Gastroesophageal sphincter (tissue), 4 donors: ENCODE measurements around the gene EPHA4. TPM values are rescaled to one million over a fixed set of nuclear protein-coding genes. Genes with fewer than 3 reads are reported as not detected.

Experiments used
- ATAC-seq: fragments of 150-250 bp; one replicate; pipeline ENCODE4 v1.9.1; 2016; ENCODE audit warnings: mild to moderate bottlenecking, moderate library complexity
- H3K27ac ChIP-seq, 4 donors: fragments of 200-600 bp; sonication (generic) in 3 of 4; 1 replicate in 3 of 4; 2 replicates in 1 of 4; pipeline ENCODE4 v1.5.1; 2016 to 2019
- H3K27me3 ChIP-seq: fragments of 200-600 bp; sonication (generic); one replicate; pipeline ENCODE4 v1.5.1; 2019
- H3K36me3 ChIP-seq, 2 donors: fragments of 200-600 bp; sonication (generic); one replicate each; pipeline ENCODE4 v1.5.1; 2019; ENCODE audit warnings: control low read depth in 1 of 2
- H3K4me1 ChIP-seq, 3 donors: fragments of 200-600 bp; sonication (generic); 1 replicate in 2 of 3; 2 replicates in 1 of 3; pipeline ENCODE4 v1.5.1; 2016 to 2019; ENCODE audit warnings: control low read depth in 2 of 3
- H3K4me3 ChIP-seq, 2 donors: fragments of 200-600 bp; sonication (generic); one replicate each; pipeline ENCODE4 v1.5.1; 2019; ENCODE audit warnings: mild to moderate bottlenecking in 1 of 2, moderate library complexity in 1 of 2
- H3K9me3 ChIP-seq, 3 donors: fragments of 200-600 bp; sonication (generic); one replicate each; pipeline ENCODE4 v1.5.1; 2017 to 2019; ENCODE audit warnings: control low read depth in 2 of 3
- EP300 ChIP-seq: sonication (generic); formaldehyde crosslinking; IDR thresholded peaks from one replicate; pipeline ENCODE4 v1.6.1; 2017; ENCODE audit warnings: antibody characterized with exemption, mild to moderate bottlenecking
- POLR2A ChIP-seq, 2 donors: fragments of 450-650 bp; IDR thresholded peaks; one replicate each; pipeline ENCODE4 v1.6.1; 2017; ENCODE audit warnings: antibody characterized with exemption in 2 of 2, mild to moderate bottlenecking in 2 of 2, moderate library complexity in 1 of 2
- POLR2AphosphoS5 ChIP-seq: sonication (generic); formaldehyde crosslinking; IDR thresholded peaks from one replicate; pipeline ENCODE4 v1.6.1; 2017; ENCODE audit warnings: antibody characterized with exemption
- WGBS, 2 donors: methylation state at CpG; one replicate each; pipeline ENCODE4 v1.1.5; 2018; ENCODE audit warnings: low coverage in 1 of 2; 5-methylcytosine and 5-hydroxymethylcytosine counted together
- total RNA-seq, 4 donors: library from RNA; depleted of rRNA; stranded (reverse); fragments of >200 nt; gene quantifications; one replicate each; pipeline ENCODE4 v1.1.0, GENCODE V29; 2016
- TF ChIP-seq, protein P1 (sequence below), 4 experiments: fragments of 200-600 bp in 2 of 4; fragments of 450-650 bp in 2 of 4; sonication (generic) in 1 of 4; IDR thresholded peaks; one replicate each; pipeline ENCODE4 v1.5.1; 2017 to 2019; ENCODE audit warnings: antibody characterized with exemption in 4 of 4, mild to moderate bottlenecking in 2 of 4, moderate library complexity in 2 of 4

Gene EPHA4
- total RNA-seq, 4 donors from 2014 or later: 21.3 to 41.2 (median 31.6) TPM

DNA sequence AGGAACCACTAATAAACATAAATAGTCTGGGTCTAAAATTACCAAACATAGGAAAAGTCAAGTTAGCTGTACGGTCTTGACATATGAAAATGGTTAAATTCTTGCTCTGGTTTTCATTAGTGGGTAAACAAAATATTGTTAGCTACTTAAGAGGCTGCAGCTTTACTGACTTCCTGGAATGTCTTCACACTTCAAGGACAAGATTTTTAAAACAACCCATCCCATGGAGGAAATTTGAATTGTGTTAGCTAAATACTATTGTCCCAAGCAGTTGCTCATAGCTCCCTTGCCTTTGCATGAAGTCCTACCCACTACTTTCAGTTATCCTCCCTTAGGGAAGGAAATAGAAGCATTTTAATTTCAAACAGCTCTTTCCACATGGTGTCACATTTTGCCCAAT lies 128.5 kb downstream of the EPHA4 start:
- TF ChIP-seq, protein P1, sequence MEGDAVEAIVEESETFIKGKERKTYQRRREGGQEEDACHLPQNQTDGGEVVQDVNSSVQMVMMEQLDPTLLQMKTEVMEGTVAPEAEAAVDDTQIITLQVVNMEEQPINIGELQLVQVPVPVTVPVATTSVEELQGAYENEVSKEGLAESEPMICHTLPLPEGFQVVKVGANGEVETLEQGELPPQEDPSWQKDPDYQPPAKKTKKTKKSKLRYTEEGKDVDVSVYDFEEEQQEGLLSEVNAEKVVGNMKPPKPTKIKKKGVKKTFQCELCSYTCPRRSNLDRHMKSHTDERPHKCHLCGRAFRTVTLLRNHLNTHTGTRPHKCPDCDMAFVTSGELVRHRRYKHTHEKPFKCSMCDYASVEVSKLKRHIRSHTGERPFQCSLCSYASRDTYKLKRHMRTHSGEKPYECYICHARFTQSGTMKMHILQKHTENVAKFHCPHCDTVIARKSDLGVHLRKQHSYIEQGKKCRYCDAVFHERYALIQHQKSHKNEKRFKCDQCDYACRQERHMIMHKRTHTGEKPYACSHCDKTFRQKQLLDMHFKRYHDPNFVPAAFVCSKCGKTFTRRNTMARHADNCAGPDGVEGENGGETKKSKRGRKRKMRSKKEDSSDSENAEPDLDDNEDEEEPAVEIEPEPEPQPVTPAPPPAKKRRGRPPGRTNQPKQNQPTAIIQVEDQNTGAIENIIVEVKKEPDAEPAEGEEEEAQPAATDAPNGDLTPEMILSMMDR (IDR thresholded peaks at IDR 0.05): no peak
- TF ChIP-seq POLR2A (IDR thresholded peaks at IDR 0.05) (no peak), EP300 (no peak), POLR2AphosphoS5 (no peak)
- no peak overlapping the region for H3K27ac ChIP-seq
- WGBS, 2 donors: 90% methylated on average over 1 of the region's 1 CpG; no CpG with 5 or more reads in 1 of the 2 donors
- no peak for ATAC-seq
- no peaks in the 10 kb centered on the region for H3K9me3 ChIP-seq
- peaks cover 0 to 23% of the 10 kb centered on the region in 2 donors for H3K36me3 ChIP-seq
- no peak overlapping the region for H3K4me3 ChIP-seq
- peaks cover 0 to 12% (median 0%) of the 10 kb centered on the region in 3 donors for H3K4me1 ChIP-seq
- no peaks in the 10 kb centered on the region for H3K27me3 ChIP-seq

DNA sequence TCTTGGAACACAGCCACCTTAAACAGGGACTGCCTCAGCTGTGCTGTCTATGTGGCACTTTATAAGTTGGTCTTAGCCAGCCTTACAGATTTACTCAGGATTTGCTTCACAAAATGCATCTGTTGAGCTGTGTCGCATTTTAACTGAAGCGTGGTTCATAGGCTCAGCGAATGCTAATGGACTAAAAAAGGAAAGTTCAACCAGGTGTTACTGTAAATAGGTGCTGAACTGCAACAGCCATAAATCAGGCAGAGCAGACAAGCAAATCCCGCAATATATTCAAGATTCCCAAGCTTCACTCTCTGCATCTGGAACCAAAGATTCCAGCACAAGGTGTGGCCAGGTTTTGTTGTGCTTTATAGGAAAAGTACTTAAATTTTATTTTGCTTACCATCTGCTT lies 130.0 kb downstream of the EPHA4 start:
- TF ChIP-seq POLR2AphosphoS5 (no peak), POLR2A (IDR thresholded peaks at IDR 0.05) (no peak), EP300 (no peak)
- TF ChIP-seq, protein P1 (IDR thresholded peaks at IDR 0.05): no peak
- Histone ChIP-seq H3K27me3 (no peaks in the 10 kb centered on the region), H3K27ac (no peak overlapping the region), H3K4me3 (no peak overlapping the region), H3K9me3 (no peaks in the 10 kb centered on the region), H3K4me1 (peaks cover 0 to 12% (median 0%) of the 10 kb centered on the region in 3 donors), H3K36me3 (peaks cover 0 to 23% of the 10 kb centered on the region in 2 donors)
- 100% methylated on average over 4 of the region's 4 CpGs for WGBS, 2 donors
- ATAC-seq: no peak

DNA sequence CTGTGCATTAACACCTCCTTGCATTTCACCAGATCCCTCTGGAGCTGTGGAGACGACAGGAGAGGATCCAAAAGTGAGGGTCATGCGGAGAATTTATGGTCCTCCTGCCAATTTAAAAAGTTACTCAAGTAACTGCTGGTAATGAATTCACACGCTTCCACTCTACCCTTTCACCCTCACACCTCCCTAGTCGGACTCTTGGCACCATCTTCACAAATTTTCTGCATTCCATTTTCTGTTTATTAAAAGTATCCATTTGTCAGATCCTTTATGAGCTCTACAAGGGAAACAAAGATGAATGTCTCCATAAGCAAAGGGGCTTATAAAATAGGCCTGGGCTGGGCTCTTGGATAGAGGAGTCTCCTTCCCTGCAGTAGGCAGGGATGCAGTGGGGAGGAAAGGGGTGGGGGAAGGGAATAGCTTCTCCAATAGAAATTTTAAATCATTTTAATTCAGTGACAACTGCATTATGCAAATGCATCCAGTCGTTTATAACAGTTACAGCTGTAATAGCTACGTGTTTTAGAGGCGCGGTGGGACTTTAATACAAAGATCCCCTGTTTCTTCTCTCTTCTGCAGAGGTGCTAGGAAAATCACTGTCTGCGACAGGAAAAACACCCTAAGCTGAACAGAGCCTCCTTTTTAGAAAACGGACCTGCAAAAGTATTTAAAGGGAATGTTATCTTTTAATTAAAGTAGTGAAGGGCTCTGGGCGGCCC lies 132.2 kb downstream of the EPHA4 start:
- Histone ChIP-seq H3K9me3 (no peaks in the 10 kb centered on the region), H3K4me3 (no peak overlapping the region), H3K27me3 (no peaks in the 10 kb centered on the region), H3K4me1 (peaks cover 0 to 12% (median 0%) of the 10 kb centered on the region in 3 donors), H3K27ac (peak overlapping the region in 1 of 4 donors; percentile 44), H3K36me3 (peaks cover 0 to 23% of the 10 kb centered on the region in 2 donors)
- ATAC-seq: peak; percentile 50
- no peak for TF ChIP-seq POLR2A (IDR thresholded peaks at IDR 0.05)
- TF ChIP-seq, protein P1 (IDR thresholded peaks at IDR 0.05): no peak
- TF ChIP-seq POLR2AphosphoS5: no peak
- TF ChIP-seq EP300: no peak
- WGBS, 2 donors: 37 to 44% methylated on average over 11 of the region's 11 CpGs

DNA sequence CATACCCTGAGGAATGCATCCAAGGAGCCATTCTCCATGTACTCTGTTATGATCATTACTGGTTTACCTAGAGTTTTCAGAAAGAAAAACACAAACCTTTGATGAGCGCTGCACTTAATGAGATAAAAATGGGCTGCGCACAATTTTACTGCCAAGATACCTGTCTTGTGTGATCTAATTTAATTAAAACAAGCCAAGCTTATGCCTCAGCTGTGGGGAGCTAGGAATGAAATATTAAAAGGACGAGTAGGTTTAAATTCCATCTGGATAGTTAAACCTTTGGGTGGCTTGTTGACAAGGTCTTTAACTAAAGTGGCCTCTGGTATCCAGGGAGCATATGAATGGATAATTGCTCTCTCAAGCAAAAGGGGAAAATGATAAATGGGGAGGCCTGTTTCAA lies 135.0 kb downstream of the EPHA4 start:
- no peak overlapping the region for H3K4me3 ChIP-seq
- H3K9me3 ChIP-seq: no peaks in the 10 kb centered on the region
- no peak for TF ChIP-seq POLR2AphosphoS5
- TF ChIP-seq, protein P1 (IDR thresholded peaks at IDR 0.05): no peak
- TF ChIP-seq EP300: no peak
- TF ChIP-seq POLR2A (IDR thresholded peaks at IDR 0.05): no peak
- WGBS, 2 donors: 46 to 77% methylated on average over 3 of the region's 3 CpGs
- H3K27ac ChIP-seq: no peak overlapping the region
- ATAC-seq: no peak
- H3K27me3 ChIP-seq: no peaks in the 10 kb centered on the region
- peaks cover 0 to 12% (median 0%) of the 10 kb centered on the region in 3 donors for H3K4me1 ChIP-seq
- peaks cover 0 to 21% of the 10 kb centered on the region in 2 donors for H3K36me3 ChIP-seq

DNA sequence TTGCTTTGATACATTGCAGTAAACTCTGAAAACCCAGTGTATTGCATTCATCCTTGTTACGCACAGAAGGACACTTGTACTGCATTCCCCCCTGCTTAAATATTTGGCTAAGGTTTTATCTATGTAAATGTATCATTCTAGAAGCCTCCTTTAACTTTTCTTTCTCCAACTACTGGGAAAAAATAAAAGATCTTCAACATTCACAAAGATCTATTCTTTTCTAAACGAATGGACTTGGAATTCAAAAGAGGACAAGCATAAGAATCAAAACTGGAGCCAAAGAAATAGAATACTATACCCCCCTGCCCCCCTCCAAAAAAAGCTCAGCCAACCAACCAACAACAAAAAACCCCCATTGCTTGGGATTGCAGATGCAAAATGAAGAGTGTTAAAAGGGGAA lies 136.9 kb downstream of the EPHA4 start:
- WGBS, 2 donors: 42 to 74% methylated on average over 2 of the region's 2 CpGs
- Histone ChIP-seq H3K27ac (no peak overlapping the region), H3K27me3 (no peaks in the 10 kb centered on the region)

More for the DNA sequence above, 136.9 kb downstream of the EPHA4 start:
- ATAC-seq: no peak
- H3K4me1 ChIP-seq: peaks cover 0 to 15% (median 3%) of the 10 kb centered on the region in 3 donors
- H3K36me3 ChIP-seq: peaks cover 0 to 12% of the 10 kb centered on the region in 2 donors
- TF ChIP-seq POLR2AphosphoS5 (no peak), POLR2A (IDR thresholded peaks at IDR 0.05) (no peak), EP300 (no peak)
- TF ChIP-seq, protein P1 (IDR thresholded peaks at IDR 0.05): no peak
- H3K4me3 ChIP-seq: no peak overlapping the region
- no peaks in the 10 kb centered on the region for H3K9me3 ChIP-seq
